ENCODE results near the gene CCDC150.

- TF ChIP-seq CTCF (IDR thresholded peaks at IDR 0.05; ENCODE audit: insufficient read depth, low read length) (no peak), REST (IDR thresholded peaks at IDR 0.05; ENCODE audit: insufficient replicate concordance, low read depth) (no peak), POLR2AphosphoS5 (IDR thresholded peaks at IDR 0.05; ENCODE audit: low read depth) (no peak), GABPA (IDR thresholded peaks at IDR 0.05; ENCODE audit: low read depth) (no peak)
Observed at GRCh38 chr2:196719110-196719872, 79.8 kb downstream of the CCDC150 start.

All from HL-60 (cell line).